Small intestine (tissue), 7 donors: ENCODE measurements around the gene SLAMF6. TPM values are rescaled to one million over a fixed set of nuclear protein-coding genes. Genes with fewer than 3 reads are reported as not detected.
A peak's percentile ranks its signal among the peaks of the same experiment; 100 is the strongest.

Experiments used
- DNase-seq, 2 donors: peaks; one replicate each; pipeline versions ENCODE4 v3.0.0 to v3.0.0-alpha.2; 2013
- FAIRE-seq: peaks from 2 replicates; lab custom pipeline; 2012; peaks lifted over from hg19 to GRCh38; lab: Jason Lieb, UNC
- H3K27ac ChIP-seq, 3 donors: one replicate each; pipeline ENCODE4 v1.5.1; 2013; ENCODE audit warnings: low read length in 2 of 3, mild to moderate bottlenecking in 2 of 3, control low read depth in 1 of 3, inconsistent platforms in 1 of 3, low read depth in 1 of 3, moderate library complexity in 1 of 3
- H3K27me3 ChIP-seq, 3 donors: one replicate each; pipeline ENCODE4 v1.6.1; 2013; ENCODE audit warnings: low read length in 3 of 3, inconsistent platforms in 1 of 3; ENCODE audit not compliant: control insufficient read depth in 3 of 3, insufficient read depth in 3 of 3
- H3K36me3 ChIP-seq, 3 donors: one replicate each; pipeline ENCODE4 v1.6.1; 2013; ENCODE audit warnings: low read length in 3 of 3, inconsistent platforms in 1 of 3, low read depth in 1 of 3, mild to moderate bottlenecking in 1 of 3, moderate library complexity in 1 of 3; ENCODE audit not compliant: control insufficient read depth in 3 of 3, insufficient read depth in 2 of 3
- H3K4me1 ChIP-seq, 3 donors: one replicate each; pipeline ENCODE4 v1.6.1; 2013; ENCODE audit warnings: low read length in 2 of 3, inconsistent platforms in 1 of 3, low read depth in 1 of 3, mild to moderate bottlenecking in 1 of 3, moderate library complexity in 1 of 3; ENCODE audit not compliant: control insufficient read depth in 3 of 3, insufficient read depth in 2 of 3
- H3K4me3 ChIP-seq, 3 donors: one replicate each; pipeline ENCODE4 v1.5.1; 2013; ENCODE audit warnings: low read length in 3 of 3, control low read depth in 1 of 3, inconsistent platforms in 1 of 3, low read depth in 1 of 3, mild to moderate bottlenecking in 1 of 3, moderate library complexity in 1 of 3
- H3K9me3 ChIP-seq, 2 donors: one replicate each; pipeline ENCODE4 v1.6.1; 2013; ENCODE audit warnings: low read depth in 1 of 2, low read length in 1 of 2; ENCODE audit not compliant: control insufficient read depth in 2 of 2, insufficient read depth in 1 of 2
- WGBS, 3 donors: extraction: QIAGEN DNeasy Blood & Tissue Kit; methylation state at CpG; one replicate each; pipeline ENCODE4 v1.1.7; 2013; 5-methylcytosine and 5-hydroxymethylcytosine counted together
- polyA plus RNA-seq, 4 donors: library from polyadenylated mRNA; stranded (reverse) in 3 of 4; unstranded in 1 of 4; fragments of 200-250 nt in 3 of 4; fragments of 120-200 nt in 1 of 4; gene quantifications; one replicate each; pipeline versions ENCODE4 v1.2.1 to v1.2.3, GENCODE V29; 2013
- donor health status: healthy with polysubstance abuse.
- donor health status: control.
- donor health status: control.
- donor health status: Bipolar disorder and iron deficiency.
- donor health status: healthy.

SLAMF6 gene
- polyA plus RNA-seq, 4 donors: 0.22 to 1.6 (median 1.1) TPM

DNA sequence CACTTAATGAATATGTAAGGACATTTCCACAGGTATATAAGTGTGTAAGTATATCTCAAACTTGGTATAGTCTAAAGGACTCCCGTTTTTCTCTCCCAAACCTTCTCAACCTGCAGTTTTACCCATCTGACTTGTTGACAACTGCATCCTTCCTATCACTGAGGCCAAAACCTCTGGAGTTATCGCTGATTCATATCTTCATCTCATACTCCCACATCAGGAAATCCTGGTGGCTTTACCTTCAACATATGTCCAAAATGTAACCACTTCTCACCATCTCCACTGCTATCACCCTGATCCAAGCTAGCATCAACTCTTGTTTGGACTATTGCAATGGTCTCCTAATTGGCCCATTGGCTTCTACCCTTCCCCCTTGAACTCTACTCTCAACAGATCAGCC lies 30.4 kb downstream of the SLAMF6 start:
- FAIRE-seq (no peak), DNase-seq (no peak)
- 84 to 95% (median 89%) methylated on average over 2 of the region's 2 CpGs for WGBS, 3 donors
- peaks cover 0 to 9% (median 0%) of the 10 kb centered on the region in 3 donors for H3K4me1 ChIP-seq
- no peak overlapping the region for H3K4me3 ChIP-seq
- peak overlapping the region in 1 of 3 donors; percentile 77 for H3K27ac ChIP-seq
- H3K9me3 ChIP-seq: no peaks in the 10 kb centered on the region
- no peaks in the 10 kb centered on the region for H3K27me3 ChIP-seq
- H3K36me3 ChIP-seq: no peaks in the 10 kb centered on the region

- FAIRE-seq (no peak), DNase-seq (peak in 1 of 2 donors; percentile 63)
- 91 to 96% (median 96%) methylated on average over 3 of the region's 3 CpGs for WGBS, 3 donors
- Histone ChIP-seq H3K36me3 (no peaks in the 10 kb centered on the region), H3K4me3 (no peak overlapping the region), H3K9me3 (no peaks in the 10 kb centered on the region), H3K27me3 (no peaks in the 10 kb centered on the region), H3K4me1 (peaks cover 0 to 9% (median 0%) of the 10 kb centered on the region in 3 donors), H3K27ac (peak overlapping the region in 1 of 3 donors; percentile 77)
Observed at GRCh38 chr1:160491981-160492380, 31.1 kb downstream of the SLAMF6 start.

DNA sequence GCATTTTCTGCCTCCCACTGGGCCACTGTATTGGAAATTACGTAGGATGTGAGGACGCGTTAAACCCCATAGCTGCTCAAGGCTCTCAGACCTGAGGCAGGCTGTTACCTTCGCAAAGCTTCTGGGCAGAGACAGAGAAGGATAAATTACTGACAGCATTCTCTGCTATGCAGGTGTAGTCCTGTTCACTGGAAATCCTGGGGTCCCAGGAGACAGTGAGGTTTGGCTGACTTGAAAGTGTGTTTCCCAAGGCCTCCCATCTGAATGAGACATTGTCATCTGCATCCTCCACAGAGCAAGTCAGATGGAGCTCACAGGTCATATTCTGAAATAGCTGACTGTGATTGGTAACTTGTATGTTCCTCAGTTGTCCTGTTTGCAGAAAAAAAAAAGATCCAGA lies 32.0 kb downstream of the SLAMF6 start:
- Histone ChIP-seq H3K36me3 (no peaks in the 10 kb centered on the region), H3K27ac (peak overlapping the region in 1 of 3 donors; percentile 65), H3K9me3 (no peaks in the 10 kb centered on the region), H3K27me3 (no peaks in the 10 kb centered on the region), H3K4me1 (peaks cover 0 to 9% (median 0%) of the 10 kb centered on the region in 3 donors), H3K4me3 (no peak overlapping the region)
- FAIRE-seq: no peak
- 87 to 98% (median 94%) methylated on average over 4 of the region's 4 CpGs for WGBS, 3 donors
- no peak for DNase-seq

DNA sequence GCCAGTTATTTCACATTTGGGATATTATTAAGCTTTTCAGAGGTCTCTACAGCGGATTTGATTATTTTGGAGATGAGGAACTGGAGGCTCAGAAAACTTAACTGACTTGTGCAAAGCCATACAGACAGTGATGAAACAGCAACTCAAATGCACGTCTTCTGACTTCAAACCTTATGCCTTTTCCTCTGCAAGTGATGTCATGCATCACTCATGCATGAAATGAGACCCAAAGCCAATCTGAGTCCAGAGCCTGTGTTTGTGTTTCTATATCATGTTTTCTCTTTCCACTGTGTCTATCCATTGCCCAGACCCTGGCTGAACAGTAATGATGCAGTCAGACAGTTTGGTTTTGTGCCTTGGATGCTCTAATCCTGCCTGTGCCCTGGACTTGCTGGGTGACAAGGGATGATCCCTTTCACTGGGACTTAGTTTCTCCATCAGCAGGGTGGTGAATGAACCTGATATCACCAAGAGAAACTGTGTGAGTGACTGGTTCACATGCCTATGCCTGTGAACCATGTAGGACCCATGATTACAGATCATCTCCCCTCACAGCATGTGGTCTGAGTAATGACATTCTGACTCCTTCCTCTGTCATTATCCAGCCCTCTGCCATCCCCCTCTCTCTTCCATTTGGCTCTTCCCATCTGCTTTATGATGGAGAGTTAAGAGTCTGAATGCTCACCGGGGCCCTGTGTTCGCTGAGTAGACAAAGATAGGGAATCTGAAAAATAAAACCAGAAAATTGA lies 33.4 kb downstream of the SLAMF6 start:
- DNase-seq (no peak), FAIRE-seq (no peak)
- no peaks in the 10 kb centered on the region for H3K27me3 ChIP-seq
- no peak overlapping the region for H3K4me3 ChIP-seq
- 86 to 95% (median 93%) methylated on average over 4 of the region's 4 CpGs for whole genome bisulfite sequencing, 3 donors
- H3K4me1 ChIP-seq: peaks cover 0 to 9% (median 0%) of the 10 kb centered on the region in 3 donors
- H3K36me3 ChIP-seq: no peaks in the 10 kb centered on the region
- no peak overlapping the region for H3K27ac ChIP-seq
- no peaks in the 10 kb centered on the region for H3K9me3 ChIP-seq

DNA sequence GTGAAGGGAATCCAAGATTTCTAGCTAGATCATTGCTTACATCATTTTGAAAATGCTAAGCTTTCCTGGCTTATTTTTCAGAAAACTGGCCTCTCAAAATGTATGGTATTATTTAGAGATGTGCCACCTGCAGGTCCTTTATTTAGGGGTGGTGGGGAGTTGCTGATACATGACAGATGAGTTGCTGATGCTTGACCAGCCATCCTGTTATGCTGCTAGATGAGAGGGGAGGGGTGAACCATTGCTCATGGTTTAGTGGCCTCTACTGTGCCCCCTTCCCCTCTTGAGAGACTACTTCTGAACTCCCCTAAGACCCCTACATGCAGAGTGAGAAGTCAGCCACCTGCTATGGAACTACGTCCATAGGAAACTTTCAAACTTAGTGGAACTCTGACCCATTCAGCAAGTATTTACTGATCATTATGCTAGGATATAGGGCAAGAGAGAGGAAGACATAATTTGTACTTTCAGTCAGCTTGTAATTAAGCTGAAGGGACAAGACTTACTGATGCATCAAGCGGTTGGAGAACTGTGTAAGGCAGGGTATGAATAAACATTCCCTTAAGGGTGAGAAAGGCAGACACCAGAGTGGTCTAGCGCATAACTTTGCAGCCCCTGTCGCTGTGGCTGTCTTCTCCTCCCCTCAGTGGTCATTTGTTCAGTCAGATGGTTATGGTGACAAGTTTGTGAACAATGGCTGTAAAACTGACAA lies 34.6 kb downstream of the SLAMF6 start:
- 84 to 95% (median 91%) methylated on average over 4 of the region's 4 CpGs for WGBS, 3 donors
- FAIRE-seq (no peak), DNase-seq (no peak)
- Histone ChIP-seq H3K27ac (no peak overlapping the region), H3K36me3 (no peaks in the 10 kb centered on the region), H3K4me3 (no peak overlapping the region), H3K4me1 (peaks cover 0 to 9% (median 0%) of the 10 kb centered on the region in 3 donors), H3K9me3 (no peaks in the 10 kb centered on the region), H3K27me3 (no peaks in the 10 kb centered on the region)

DNA sequence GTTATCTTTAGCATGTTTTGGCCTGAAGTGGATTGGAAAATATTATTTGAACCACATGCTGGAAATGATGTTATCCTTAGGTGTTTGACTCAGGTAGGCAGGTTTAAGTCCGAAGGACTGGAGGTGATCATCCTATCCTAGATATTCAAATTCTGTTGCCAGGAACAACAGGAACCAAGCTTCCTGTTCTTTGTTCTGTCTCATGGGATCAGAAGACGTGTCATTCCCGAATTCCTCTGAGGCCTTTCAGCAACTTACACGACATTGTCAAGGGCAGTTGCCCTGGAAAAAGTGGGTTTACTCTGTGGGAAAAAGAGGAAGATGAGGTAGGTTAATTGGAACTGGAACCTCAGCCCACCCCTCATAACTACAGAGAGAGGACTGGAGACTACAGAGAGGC lies 36.6 kb downstream of the SLAMF6 start:
- no peak for FAIRE-seq
- H3K4me3 ChIP-seq: no peak overlapping the region
- no peak overlapping the region for H3K27ac ChIP-seq
- DNase-seq: no peak
- WGBS, 3 donors: 71 to 94% (median 88%) methylated on average over 4 of the region's 4 CpGs
- no peaks in the 10 kb centered on the region for H3K4me1 ChIP-seq
- no peaks in the 10 kb centered on the region for H3K27me3 ChIP-seq
- H3K9me3 ChIP-seq: no peaks in the 10 kb centered on the region
- H3K36me3 ChIP-seq: no peaks in the 10 kb centered on the region

DNA sequence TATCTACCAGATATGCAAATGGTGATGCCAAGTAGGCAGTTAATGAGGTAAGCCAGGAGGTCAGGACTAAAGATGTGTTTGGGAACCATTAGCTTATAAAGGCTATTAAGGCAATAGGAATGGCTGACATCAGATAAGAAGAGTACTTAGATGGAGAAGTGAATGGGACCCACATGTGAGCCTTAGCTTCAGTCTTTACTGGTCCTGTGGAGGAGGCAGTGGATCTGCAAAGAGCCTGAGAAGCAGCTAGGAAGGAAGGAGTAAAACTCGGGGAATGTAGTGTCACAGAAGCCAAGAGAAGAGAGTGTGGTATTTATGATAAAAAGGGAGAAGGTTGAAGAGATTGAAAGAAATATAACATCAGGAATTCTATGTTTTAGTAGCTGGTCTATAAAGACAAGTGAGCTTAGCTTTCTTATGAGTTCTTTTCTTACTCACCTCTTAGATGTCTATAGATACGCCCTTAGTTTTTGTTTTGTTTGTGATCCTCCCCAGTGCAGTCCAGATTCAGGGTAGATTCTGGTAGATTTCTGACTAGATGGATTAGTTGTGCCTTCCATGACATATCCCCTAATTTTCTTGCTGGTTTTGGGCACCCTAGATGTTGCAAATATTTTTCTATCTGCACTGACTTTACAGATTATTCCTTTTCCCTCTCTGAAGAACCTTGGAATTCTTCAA lies 39.4 kb downstream of the SLAMF6 start:
- FAIRE-seq: no peak
- no peak for DNase-seq
- peaks cover 0 to 7% of the 10 kb centered on the region in 2 donors for H3K9me3 ChIP-seq
- 88 to 92% (median 88%) methylated on average over 2 of the region's 2 CpGs for WGBS, 3 donors
- H3K27ac ChIP-seq: no peak overlapping the region
- H3K36me3 ChIP-seq: no peaks in the 10 kb centered on the region
- no peaks in the 10 kb centered on the region for H3K27me3 ChIP-seq
- no peaks in the 10 kb centered on the region for H3K4me1 ChIP-seq
- H3K4me3 ChIP-seq: no peak overlapping the region

DNA sequence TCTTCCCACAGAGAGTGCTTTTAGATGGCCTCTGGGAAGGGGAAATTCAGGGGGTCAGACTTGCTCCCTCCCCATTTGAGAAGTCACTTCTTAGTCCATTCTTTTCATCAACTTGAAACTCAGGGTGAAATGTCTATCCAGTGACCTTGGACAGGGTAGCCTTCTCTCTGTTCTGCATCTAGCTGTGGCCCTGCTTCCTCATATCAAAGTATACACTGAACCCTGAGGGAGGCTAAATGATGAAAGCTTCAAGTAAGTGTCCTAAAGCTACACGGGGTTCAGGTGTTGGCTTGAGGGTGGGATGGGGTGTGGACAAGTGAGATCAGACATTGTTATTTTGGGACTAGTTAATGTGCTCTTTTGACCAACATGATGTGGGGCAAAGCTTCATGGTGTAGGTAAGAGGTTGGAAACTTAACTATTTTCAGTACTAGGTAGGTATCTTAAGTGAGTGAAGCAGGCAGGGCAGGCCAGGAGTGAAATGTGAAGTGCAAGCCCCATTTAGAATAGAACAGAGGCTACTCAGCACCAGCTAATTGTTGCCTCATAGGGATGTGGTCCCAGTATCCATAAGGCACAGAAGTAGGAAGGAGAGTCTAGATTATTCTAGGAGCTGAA lies 41.0 kb downstream of the SLAMF6 start:
- H3K9me3 ChIP-seq: peaks cover 0 to 7% of the 10 kb centered on the region in 2 donors
- 67 to 90% (median 76%) methylated on average over 1 of the region's 1 CpG for WGBS, 3 donors
- no peak for DNase-seq

More for the DNA sequence above, 41.0 kb downstream of the SLAMF6 start:
- no peaks in the 10 kb centered on the region for H3K4me1 ChIP-seq
- H3K27ac ChIP-seq: no peak overlapping the region
- H3K27me3 ChIP-seq: no peaks in the 10 kb centered on the region
- no peaks in the 10 kb centered on the region for H3K36me3 ChIP-seq
- FAIRE-seq: no peak
- no peak overlapping the region for H3K4me3 ChIP-seq
